ENCODE measurements around the gene FIS1.

The FIS1 gene

DNA sequence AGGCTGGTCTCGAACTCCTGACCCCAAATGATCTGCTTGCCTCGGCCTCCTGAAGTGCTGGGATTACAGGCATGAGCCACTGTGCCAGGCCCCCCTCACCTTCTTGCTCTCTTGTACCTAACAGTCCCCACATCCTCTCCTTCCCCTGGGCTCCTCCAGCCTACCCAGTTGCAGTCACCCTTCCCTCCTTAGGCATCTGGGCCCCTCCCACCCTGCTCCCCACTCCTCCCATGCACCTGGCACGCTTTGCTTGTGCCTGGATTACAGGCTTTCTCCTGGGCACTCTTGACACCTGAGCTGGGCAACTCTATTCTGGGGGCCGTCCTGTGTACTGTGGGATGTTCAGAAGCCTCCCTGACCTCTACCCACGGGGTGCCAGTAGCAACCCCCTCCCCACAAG, 10.2 kb downstream of the FIS1 start:
- no peak for DNase-seq (ENCODE audit: low read depth, low spot score)

DNA sequence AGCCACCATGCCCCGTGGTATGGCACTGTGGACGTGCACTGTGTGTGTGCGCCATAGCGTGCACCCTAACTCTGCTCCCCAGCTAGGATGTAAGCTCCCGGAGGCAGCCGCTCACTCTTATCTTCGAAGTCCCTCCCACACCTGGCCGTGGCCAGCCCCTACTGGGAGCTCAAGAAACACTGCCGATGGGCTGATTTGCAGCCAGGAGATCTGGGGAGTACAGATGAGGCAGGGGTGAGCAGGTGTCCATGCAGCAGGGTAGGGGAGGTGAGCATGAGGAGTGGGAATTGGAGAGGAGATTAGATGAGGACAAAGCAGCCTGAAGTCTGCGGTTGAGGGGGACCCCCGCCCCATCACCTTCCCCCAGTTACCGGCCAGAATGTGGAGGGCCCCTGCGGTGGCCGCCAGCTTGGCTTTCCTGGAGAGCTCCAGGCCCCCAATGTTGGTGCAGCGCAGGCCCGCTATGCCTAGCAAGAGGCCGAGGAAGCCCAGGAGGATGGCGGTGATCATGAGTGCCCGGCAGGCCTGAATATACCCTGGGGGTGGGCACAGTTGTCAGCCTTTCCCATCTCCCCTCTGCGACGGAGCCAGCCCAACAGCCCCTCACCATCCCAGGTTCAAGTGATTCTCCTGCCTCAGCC, 10.9 kb downstream of the FIS1 start:
- no peak for DNase-seq (ENCODE audit: low read depth, low spot score)

DNA sequence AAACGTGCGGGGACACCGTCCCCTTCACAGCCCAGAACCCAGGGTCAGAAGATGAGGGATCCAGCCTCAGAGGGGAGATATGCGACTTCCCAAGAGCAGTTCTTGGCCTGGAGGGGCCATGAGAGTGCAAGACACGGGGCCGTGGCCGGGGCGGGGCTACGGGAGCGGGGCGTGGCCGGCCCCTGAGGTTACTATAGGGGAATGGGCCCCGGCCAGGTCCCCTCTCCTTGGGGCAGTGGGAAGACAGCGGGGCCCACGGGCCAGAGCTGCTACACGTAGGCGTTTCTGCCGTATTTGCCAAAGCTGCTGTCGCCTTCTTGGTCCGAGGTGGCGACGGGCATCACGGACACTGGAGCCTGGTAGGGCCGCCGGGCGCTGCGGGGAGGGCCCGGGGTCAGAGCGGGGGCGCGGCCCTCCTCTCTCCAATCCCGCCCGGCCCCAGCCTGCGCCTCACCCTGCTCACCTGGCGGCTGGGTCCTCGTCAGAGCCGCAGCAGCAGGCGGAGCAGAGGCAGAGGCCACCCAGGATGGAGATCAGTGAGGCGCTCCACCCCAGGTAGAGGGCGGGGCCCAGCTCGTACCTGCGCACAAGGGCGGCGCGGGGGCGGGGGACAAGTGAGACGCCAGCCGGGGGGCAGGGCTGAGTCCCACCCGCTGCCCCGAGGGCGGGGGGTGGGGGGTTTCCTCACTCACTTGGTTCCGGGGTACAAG, 12.6 kb downstream of the FIS1 start:
- DNase-seq (ENCODE audit: low read depth, low spot score) = peak; percentile 67

DNA sequence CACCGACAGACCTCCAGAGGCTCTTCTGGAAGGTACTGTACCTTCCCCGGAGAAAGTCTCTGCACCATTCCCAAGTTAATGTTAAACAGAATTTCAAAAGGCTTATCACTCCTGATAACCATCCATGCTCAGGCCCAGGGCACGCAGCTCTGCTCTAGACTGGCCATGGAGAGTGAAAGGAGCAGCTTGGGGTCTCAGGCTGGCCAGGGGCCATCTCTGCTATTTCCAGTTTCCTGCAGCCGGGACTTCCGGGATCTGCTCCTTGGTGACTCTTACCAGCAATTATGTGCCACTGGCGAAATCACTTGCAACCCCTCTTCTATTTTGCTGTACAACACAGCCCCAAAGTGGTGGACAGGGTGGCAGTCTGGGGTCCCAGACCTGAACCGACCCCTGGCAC, 13.2 kb downstream of the FIS1 start:
- DNase-seq (ENCODE audit: low read depth, low spot score) = no peak

DNA sequence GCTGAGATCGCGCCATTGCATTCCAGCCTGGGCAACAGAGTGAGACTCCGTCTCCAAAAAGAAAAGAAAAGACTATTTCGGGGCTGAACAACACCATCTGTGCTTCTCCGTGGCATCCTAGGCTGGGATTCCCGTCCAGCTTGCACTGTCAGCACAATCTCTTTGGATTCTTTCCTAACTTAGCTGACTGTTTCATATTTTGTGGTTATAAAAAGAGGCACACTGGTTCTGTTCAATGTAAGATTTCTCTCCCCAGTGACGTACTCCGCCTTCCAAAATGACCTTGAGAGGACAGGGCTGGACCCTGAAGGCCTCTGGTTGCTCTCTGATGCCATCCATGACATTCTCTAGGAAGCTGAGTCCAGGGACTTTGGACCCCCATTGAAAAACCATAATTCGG, 18.2 kb downstream of the FIS1 start:
- DNase-seq (ENCODE audit: low read depth, low spot score) = no peak

DNA sequence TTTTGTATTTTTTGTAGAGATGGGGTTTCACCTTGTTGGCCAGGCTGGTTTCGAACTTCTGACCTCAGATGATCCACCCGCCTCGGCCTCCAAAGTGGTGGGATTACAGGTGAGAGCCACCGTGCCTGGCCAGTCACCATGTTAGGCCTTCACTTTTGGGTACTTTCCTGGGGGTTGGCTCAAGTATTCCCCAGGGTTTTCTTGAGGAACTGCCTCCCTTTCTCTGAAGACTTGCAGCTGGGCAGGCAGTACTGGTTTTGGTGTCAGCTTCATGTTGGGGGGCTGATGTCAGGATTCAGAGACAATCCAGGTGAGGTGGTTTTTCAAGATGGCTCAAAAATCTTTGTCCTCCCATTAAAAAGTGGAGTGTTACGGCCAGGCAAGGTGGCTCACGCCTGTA, 19.2 kb downstream of the FIS1 start:
- DNase-seq (ENCODE audit: low read depth, low spot score) = no peak

DNA sequence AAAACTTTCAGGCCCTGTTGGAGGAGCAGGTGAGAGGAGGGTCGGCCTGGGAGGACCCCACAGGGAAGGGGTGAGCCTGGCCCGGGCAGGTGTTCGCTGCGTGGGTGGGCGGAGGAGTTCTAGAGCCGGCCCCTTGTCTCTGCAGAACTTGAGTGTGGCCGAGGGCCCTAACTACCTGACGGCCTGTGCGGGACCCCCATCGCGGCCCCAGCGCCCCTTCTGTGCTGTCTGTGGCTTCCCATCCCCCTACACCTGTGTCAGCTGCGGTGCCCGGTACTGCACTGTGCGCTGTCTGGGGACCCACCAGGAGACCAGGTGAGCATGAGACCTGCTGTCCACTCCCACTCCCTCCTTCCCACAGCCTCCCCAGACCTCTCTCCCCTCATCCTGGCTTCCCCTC, 21.4 kb downstream of the FIS1 start:
- DNase-seq (ENCODE audit: low read depth, low spot score) = no peak

DNA sequence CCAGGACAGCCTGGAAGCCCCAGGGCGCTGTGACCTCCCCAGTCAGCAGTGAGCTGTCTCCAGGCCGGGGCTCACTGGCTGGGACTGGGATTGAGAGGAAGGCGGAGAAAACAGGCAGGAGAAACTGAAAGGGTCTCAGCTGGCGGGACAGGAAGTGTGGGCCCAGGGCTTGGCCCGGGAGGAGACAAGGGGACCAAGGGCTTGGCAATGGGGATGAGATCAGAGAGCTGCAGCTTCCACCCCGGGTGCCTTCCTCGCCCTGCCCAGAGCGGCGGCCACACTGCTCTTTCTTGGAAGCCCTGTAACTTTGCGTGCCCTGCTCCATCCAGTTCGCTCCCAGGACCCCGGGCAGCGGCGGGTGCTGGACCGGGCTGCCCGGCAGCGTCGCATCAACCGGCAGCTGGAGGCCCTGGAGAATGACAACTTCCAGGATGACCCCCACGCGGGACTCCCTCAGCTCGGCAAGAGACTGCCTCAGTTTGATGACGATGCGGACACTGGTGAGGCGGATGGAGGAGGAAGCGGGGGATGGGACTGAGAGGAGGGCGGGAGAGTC, 22.5 kb downstream of the FIS1 start:
- DNase-seq (ENCODE audit: low read depth, low spot score) = no peak

DNA sequence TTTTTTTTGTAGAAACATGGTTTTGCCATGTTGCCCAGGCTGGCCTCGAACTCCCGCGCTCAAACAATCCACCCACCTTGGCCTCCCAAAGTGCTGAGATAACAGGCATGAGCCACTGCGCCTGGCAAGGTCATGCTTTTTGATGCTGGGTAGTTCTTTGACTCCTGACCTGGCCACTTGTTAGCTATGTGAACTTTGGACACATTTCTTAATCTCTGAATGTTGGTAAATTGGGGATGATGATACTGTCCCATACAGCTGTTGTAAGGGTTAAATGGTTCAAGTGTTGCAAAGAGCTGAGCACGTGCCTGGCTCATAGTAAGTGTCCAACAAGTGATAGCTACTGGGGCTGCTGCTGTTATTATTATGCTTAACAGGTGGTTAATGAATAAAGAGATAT, 24.6 kb downstream of the FIS1 start:
- no peak for DNase-seq (ENCODE audit: low read depth, low spot score)

DNA sequence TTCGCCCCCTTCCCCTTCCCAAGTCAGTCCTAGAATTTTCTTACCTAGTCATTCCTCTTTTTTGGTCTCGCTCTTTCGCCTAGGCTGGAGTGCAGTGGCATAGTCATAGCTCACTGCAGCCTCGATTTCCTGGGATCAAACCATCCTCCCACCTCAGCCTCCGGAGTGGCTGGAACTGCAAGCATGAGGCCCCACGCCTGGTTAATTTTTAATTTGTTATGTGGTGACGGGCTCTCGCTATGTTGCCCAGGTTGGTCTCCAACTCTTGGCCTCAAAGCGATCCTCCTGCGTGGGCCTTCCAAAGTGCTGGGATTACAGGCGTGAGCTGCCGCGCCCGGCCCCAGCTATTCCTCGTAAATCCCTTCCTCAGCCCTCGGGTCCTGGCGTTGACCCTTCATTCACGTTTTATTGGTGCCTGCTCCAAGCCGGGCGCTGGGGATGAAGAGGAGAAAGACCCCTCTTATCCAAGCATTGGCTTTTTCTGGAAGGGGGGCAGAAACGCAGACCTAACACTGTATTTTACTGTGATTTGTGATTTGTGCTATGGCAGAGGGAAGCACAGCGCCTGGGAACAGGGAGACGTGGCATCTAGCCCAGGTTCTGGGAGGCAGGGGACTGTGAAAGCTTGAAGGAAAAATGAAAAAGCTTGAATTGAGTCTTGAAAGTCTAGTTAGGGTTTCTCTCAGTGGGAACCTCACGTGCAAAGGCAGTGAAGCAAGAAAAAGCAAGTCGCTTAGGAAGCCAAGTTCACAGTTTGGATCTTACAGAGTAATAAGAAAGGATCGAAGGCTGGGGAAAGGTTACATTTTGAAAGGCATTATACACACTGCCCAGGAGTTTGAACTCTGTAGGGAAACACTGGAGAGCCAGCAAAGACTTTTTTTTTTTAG, 26.4 kb downstream of the FIS1 start:
- no peak for DNase-seq (ENCODE audit: low read depth, low spot score)

DNA sequence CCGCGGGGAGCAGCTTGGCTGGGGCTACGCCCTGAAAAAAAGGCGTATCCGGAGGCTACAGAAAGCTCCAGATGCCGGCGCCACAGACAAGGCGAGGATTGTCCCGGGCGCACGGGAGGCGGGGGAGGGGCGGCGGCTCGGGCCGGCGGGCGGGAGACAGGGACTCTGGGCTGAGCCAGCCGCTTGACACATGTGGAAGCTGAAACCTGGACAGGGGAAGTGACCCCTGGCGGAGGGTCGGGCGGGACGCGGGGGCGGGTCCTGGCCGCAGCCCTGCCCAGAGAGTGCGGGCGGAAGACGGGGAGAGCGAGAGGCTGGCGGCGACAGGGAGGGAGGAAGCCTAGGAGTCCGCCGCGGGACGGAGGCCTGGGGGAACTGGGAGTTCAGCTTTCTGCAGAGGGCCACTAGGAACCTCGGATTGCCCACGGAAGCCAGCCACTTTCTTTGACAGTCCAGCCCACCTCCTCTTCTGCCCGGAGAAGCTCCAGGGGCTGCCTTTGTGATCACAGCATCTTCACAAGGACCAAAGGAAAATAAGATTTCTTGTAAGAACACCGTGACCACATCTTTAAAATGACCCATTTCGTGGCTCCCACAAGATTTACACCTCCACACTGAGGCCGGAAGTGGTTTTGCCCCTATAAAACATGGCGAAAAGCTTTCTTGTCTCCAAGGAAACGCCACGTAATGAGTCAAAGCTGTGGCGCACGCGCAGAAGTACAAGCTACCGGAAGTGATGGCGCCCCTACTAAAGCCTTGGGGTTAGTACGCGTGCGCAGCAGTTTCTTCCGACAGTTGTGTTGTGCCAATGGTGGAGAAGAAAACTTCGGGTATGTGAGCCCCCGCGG, 27.3 kb downstream of the FIS1 start, which contains the start of the genes PLOD3 and ZNHIT1:
Gene PLOD3 (minus strand): TSS at position 194 of the 848 bp plus-strand sequence. CDS start 307 bp downstream, outside the sequence.
Gene ZNHIT1 (plus strand): TSS at position 778 of the 848 bp plus-strand sequence. CDS start 31 bp downstream, at position 809.
- DNase-seq (ENCODE audit: low read depth, low spot score) = peak; percentile 96

DNA sequence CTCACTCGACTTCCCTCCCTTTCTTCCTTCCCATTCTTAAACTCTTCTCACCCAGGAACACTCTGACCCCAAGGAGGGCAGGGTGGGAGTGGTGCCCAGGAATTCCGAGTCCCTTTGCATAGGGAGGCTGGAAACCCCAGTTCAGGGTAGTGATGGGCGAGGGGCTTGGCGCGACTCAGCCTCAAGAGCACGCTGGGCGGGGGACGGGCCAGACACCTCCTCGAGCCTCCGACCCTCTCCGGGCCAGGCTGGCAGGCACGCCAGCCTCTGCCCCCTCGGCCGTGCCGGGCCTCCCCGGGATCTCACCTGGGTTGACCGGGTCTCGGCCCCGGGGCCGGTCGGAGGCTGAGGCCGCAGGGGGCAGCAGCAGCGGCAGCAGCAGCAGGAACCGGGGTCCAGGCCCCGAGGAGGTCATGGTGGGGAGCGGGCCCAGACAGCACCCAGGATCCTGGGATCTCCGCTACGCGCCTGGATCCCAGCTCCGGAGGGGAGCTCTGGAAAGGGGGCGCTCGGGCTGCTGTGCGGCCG, 28.0 kb downstream of the FIS1 start:
- peak; percentile 41 for DNase-seq (ENCODE audit: low read depth, low spot score)

DNA sequence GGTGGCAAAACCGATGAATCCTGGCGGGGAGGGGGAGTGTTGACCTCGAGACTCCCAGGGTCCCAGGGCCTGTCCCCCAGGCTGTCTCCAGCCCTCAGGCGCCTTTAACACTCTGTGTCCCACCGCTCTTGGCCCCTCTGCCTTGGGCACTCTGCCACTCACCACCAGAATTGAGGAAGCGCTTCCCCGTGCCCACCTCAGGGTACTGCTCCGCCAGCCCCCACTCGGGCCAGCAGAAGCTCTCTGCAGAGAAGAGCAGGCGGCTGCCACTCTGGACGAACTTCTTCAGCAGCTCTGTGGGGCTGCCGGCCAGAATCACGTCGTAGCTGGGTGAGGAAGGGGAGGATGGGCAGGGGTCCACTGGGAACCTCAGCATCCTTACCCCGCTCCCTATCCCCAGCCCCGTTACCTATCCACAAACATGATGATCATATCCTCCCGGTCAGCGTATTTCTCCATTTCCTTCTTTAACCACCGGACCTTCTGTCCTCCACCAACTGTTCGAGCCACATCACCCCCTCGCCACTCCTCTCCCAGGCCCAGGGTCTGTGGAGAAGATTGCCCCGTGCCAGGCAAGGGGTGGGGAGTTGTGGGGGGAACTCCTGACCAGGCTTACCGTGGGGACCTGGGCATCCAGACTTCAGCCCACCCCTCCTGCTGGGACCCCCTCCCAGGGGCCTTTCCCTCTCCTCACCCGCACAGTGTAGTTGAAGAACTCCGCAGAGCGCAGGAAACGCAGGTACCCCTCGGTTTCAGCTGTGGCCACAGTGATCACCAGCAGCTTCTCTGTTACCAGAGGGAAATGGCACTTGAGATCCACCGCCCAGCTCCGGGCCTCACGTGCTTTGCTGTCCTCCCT, 28.7 kb downstream of the FIS1 start:
- DNase-seq (ENCODE audit: low read depth, low spot score) = no peak

DNA sequence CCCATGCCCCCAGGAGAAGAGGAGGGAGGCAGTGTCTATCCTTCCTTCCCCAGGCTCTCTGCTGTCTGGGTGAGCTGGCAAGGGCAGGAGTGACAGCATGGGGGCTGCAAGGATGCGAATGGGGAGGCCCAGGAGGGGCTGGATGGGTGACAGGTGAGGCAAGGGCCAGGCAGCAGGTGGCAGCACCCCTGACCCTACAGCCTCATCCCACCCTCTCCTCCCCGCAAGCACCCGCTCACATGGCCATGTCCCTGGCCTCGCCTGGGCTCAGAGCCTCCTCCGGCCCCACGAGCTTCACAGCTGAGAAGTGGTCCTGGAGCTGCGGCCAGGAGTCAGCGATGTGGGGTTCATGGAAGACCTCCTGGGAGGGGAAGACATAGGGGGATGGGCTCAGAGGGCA, 32.9 kb downstream of the FIS1 start:
- no peak for DNase-seq (ENCODE audit: low read depth, low spot score)

DNA sequence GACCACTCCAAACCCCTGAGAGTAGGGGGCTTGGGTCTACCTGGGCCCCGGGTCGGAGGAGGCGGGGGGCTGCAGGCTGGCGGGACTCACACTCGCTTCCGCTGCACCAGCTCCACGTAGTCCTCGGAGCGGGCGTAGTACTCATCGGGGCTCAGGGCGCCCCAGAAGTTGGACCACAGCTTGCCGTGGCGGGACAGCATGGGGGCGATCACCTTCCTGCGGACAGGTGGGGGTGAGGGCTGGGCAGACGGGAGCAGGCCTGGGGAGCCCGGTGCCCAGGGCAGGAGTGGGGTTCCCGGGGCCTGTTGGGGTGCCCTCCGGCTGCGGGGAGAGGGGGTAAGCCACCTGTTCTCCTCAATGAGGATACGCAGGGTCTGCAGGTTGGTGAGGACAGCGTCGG, 33.4 kb downstream of the FIS1 start:
- no peak for DNase-seq (ENCODE audit: low read depth, low spot score)

DNA sequence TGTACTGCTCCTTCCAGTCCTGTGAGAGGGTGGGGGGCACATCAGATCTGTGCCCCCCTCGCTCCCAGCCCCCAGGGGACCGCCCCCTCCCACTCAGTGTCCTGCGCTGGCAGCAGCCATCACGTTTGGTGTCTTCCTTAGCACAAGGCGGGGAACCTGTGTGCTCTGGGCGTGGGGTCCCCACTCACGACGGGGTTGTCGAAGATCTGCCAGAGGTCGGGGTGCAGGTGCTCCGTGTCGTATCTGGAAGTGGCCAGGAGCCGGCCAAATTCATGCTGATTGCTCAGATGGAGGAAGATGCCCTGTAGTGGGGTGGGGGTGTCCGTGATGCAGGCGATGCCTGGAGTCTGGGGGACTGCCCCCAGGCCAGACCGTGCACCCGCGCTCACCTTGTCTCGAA, 34.7 kb downstream of the FIS1 start:
- no peak for DNase-seq (ENCODE audit: low read depth, low spot score)

DNA sequence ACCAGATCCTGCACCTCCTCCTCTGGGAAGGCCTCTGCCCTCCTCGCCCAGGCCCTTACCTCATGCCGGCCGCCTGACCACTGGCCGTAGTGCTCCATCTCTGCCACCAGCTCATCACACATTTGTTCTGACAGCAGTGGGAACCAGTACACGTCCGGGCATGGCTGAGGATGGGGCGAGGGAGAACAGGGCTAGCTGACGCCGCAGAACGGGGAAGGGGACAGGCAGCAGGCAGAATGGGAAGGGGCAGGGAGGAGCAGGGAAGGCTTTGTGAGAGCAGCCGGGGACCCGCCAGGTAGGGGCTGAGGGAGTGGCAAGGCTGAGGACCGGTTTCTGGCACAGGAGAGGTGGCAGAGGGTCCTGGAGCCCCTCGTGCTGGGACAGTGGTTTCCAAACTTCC, 36.1 kb downstream of the FIS1 start:
- DNase-seq (ENCODE audit: low read depth, low spot score) = no peak

DNA sequence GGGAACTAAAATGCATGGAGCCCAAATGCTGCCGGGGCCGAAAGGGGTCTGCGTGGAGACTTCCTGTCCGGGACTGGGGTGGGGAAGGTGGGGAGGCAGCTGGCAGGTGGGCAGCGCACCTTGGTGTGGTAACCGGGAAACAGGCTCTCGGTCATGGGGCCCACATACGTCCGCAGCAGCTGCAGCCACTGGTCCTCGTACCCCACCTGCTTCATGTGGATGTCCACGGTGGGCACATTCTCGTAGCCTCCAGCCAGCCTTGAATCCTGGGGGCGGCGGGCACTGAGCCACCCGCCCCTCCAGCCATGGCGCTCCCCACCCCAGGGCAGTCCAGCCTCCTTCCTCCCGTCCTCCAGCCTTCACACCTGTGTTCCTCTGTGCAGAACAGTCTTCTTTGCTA, 37.4 kb downstream of the FIS1 start:
- no peak for DNase-seq (ENCODE audit: low read depth, low spot score)

DNA sequence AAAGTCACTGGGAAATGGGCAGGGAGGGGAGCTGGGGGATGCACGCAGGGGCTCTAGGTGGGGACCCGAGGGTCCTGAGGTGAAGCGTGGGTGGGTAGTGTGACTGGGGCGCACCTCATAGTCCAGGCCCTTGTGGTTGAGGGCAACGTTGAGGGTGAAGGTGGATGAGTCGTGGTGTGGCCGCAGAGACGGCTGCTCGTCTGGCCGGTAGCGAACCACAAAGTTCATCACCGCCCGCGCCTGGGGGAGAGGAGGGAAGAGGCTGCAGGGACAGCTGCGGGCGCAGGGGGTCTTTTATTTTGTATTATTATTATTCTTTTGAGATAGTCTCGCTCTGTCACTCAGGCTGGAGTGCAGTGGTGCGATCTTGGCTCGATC, 38.2 kb downstream of the FIS1 start:
- no peak for DNase-seq (ENCODE audit: low read depth, low spot score)
